ENCODE results near the gene ATOH1. TPM values are rescaled to one million over a fixed set of nuclear protein-coding genes. Genes with fewer than 3 reads are reported as not detected.

ATOH1 gene, protein sequence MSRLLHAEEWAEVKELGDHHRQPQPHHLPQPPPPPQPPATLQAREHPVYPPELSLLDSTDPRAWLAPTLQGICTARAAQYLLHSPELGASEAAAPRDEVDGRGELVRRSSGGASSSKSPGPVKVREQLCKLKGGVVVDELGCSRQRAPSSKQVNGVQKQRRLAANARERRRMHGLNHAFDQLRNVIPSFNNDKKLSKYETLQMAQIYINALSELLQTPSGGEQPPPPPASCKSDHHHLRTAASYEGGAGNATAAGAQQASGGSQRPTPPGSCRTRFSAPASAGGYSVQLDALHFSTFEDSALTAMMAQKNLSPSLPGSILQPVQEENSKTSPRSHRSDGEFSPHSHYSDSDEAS
- total RNA-seq (2022; extraction: Qiagen RNA extraction) = not detected in 5 replicates

DNA sequence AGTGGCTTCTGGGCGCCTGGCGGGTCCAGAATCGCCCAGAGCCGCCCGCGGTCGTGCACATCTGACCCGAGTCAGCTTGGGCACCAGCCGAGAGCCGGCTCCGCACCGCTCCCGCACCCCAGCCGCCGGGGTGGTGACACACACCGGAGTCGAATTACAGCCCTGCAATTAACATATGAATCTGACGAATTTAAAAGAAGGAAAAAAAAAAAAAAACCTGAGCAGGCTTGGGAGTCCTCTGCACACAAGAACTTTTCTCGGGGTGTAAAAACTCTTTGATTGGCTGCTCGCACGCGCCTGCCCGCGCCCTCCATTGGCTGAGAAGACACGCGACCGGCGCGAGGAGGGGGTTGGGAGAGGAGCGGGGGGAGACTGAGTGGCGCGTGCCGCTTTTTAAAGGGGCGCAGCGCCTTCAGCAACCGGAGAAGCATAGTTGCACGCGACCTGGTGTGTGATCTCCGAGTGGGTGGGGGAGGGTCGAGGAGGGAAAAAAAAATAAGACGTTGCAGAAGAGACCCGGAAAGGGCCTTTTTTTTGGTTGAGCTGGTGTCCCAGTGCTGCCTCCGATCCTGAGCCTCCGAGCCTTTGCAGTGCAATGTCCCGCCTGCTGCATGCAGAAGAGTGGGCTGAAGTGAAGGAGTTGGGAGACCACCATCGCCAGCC lies at the start of gene ATOH1:
ATOH1 (plus strand) TSS at position 422 of the 663 bp plus-strand sequence; CDS start at position 596, 174 bp downstream.

